PC-3 (cell line): ENCODE measurements around the gene MAPK13. TPM values are rescaled to one million over a fixed set of nuclear protein-coding genes. Genes with fewer than 3 reads are reported as not detected.

ENCODE experiments used
- ATAC-seq: fragments of 200-7000 bp; cut with Tn5 transposase; 2 replicates; pipeline ENCODE4 v1.9.1; 2020; ENCODE audit warnings: mild to moderate bottlenecking, moderate library complexity
- BruUV-seq: library from RNA; stranded (reverse); fragments of 400-500 nt; replicated peaks from 2 replicates; lab custom pipeline; 2021; lab: Mats Ljungman, UMichigan
- CTCF ChIA-PET: fragments of 300-600 bp; sonication (Branson Sonifier 250); formaldehyde crosslinking; loops from one replicate; lab custom pipeline; 2022; ENCODE audit warnings: antibody characterized with exemption; lab: Charles Lee
- POLR2A ChIA-PET: fragments of 300-600 bp; sonication (Branson Sonifier 250); formaldehyde crosslinking; loops from one replicate; lab custom pipeline; 2022; ENCODE audit warnings: antibody characterized with exemption; ENCODE audit not compliant: unreplicated experiment; lab: Charles Lee
- DNase-seq: peaks from one replicate; pipeline ENCODE4 v3.0.0-alpha.2; 2015
- H2AFZ ChIP-seq: fragments of 300-600 bp; sonication (generic); 2 replicates; pipeline ENCODE4 v1.6.0; 2016; ENCODE audit warnings: antibody characterized with exemption, low read length
- H3F3A ChIP-seq: fragments of 300-600 bp; sonication (generic); one replicate; pipeline ENCODE4 v1.6.0; 2017; ENCODE audit warnings: antibody characterized with exemption, low read length, control low read depth, mild to moderate bottlenecking; ENCODE audit not compliant: unreplicated experiment
- H3K27ac ChIP-seq: fragments of 300-600 bp; sonication (generic); 2 replicates; pipeline ENCODE4 v1.5.1; 2016; ENCODE audit warnings: mild to moderate bottlenecking, low read length
- H3K27me3 ChIP-seq: fragments of 300-600 bp; sonication (generic); 2 replicates; pipeline ENCODE4 v1.6.1; 2016; ENCODE audit warnings: low read length, mixed read lengths
- H3K36me3 ChIP-seq: fragments of 300-600 bp; sonication (generic); 2 replicates; pipeline ENCODE4 v1.6.1; 2016; ENCODE audit warnings: low read depth, mixed run types, low read length, mixed read lengths
- H3K4me1 ChIP-seq: fragments of 300-600 bp; sonication (generic); 2 replicates; pipeline ENCODE4 v1.5.1; 2016; ENCODE audit warnings: low read length; ENCODE audit not compliant: insufficient read depth
- H3K4me2 ChIP-seq: fragments of 300-600 bp; sonication (generic); 2 replicates; pipeline ENCODE4 v1.6.0; 2016; ENCODE audit warnings: low read length
- H3K4me3 ChIP-seq: fragments of 300-600 bp; sonication (generic); 2 replicates; pipeline ENCODE4 v1.5.1; 2016; ENCODE audit warnings: mild to moderate bottlenecking, low read length, mixed read lengths
- H3K79me2 ChIP-seq: fragments of 300-600 bp; sonication (generic); 2 replicates; pipeline ENCODE4 v1.6.1; 2017; ENCODE audit warnings: low read length, mixed read lengths
- H3K9ac ChIP-seq: fragments of 300-600 bp; sonication (generic); 2 replicates; pipeline ENCODE4 v1.6.0; 2016; ENCODE audit warnings: mild to moderate bottlenecking, low read length
- H3K9me2 ChIP-seq: fragments of 300-600 bp; sonication (generic); replicated peaks from 2 replicates; pipeline ENCODE4 v1.6.1; 2016; ENCODE audit warnings: mixed run types, low read length, mixed read lengths
- H3K9me3 ChIP-seq: fragments of 300-600 bp; sonication (generic); 2 replicates; pipeline ENCODE4 v1.6.1; 2016; ENCODE audit warnings: low read length, mixed read lengths
- H4K20me1 ChIP-seq: fragments of 300-600 bp; sonication (generic); 2 replicates; pipeline ENCODE4 v1.6.1; 2016; ENCODE audit warnings: low read length, mixed read lengths
- CTCF ChIP-seq: fragments of 300-600 bp; sonication (generic); conservative IDR thresholded peaks from 2 replicates; pipeline ENCODE4 v1.5.1; 2017; ENCODE audit warnings: antibody characterized with exemption, low read depth, mild to moderate bottlenecking, low read length
- EZH2 ChIP-seq: fragments of 300-600 bp; sonication (generic); IDR thresholded peaks from one replicate; pipeline ENCODE4 v1.6.1; 2017; ENCODE audit warnings: antibody characterized with exemption, mild to moderate bottlenecking, low read length; ENCODE audit not compliant: unreplicated experiment
- EZH2phosphoT487 ChIP-seq: fragments of 300-600 bp; sonication (generic); IDR thresholded peaks from 2 replicates; pipeline ENCODE4 v1.6.1; 2018; ENCODE audit warnings: mild to moderate bottlenecking, antibody characterized with exemption, low read length, borderline replicate concordance
- intact Hi-C: fragments of 100-400 bp; cut with micrococcal nuclease; formaldehyde crosslinking; loops from 2 replicates; pipeline ENCODE4 v1.9.0; 2023
- total RNA-seq: library from RNA; depleted of rRNA; stranded (reverse); fragments of >200 nt; gene quantifications from 2 replicates; pipeline ENCODE4 v1.2.3, GENCODE V29; 2014

Gene MAPK13
- total RNA-seq, 1 experiment from 2014 or later, result 41.4 TPM

DNA sequence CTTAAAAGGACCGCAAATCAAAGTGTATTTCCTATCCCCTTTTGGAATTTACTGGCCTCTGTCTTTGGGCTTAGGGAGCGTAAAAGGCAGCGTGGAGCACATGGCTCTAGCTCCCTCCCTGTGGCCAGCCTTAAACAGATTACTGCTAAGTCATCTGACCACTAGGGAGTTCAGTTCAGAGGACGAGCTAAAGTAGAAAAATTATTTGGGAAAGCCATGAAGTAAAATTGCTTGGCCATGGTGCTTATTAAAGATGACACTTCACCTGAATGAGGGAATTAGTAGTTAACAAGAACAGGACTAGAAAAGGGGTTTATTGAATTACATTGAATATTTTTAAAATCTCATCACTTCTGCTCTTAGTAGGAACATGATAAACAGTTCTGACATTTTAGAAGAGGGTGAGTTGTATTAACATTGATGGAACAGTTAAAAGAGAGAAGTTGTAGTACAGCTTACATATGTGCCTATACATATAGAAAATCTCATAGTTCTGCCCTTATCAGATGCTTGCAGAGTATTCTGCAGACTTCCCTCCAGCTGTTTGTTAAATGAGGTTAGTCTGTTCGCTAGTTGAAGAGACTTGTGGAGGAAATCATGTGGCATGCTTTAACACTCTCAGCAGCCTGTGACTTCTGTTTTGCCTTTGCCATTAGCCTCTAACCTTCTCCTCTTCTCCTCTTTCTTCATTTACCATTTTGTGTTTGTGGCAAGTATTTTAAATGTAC is 31.2 kb upstream of the MAPK13 start:
- Histone ChIP-seq H3K4me3 (no peak overlapping the region), H2AFZ (no peak overlapping the region), H3F3A (no peaks in the 10 kb centered on the region), H3K36me3 (peaks cover 23% of the 10 kb centered on the region; the same call in 1 of the 2 replicates), H4K20me1 (no peaks in the 10 kb centered on the region), H3K9ac (no peak overlapping the region), H3K27ac (no peak overlapping the region), H3K27me3 (no peaks in the 10 kb centered on the region), H3K4me1 (peaks cover 8% of the 10 kb centered on the region), H3K79me2 (no peaks in the 10 kb centered on the region), H3K9me2 (no peaks in the 10 kb centered on the region), H3K9me3 (no peaks in the 10 kb centered on the region), H3K4me2 (no peak overlapping the region)
- no TSS peak for BruUV-seq
- DNase-seq (no peak), ATAC-seq (no peak)
- ChIA-PET POLR2A (no interaction called here), CTCF (no interaction called here)
- intact Hi-C loops, result no loop called here
- TF ChIP-seq CTCF (no peak), EZH2phosphoT487 (no peak), EZH2 (no peak)

GRCh38 chr6:36099869-36100483 is 30.3 kb upstream of the MAPK13 start:
- ATAC-seq, result no peak
- no TSS peak for BruUV-seq
- intact Hi-C loops, result no loop called here

More at GRCh38 chr6:36099869-36100483, 30.3 kb upstream of the MAPK13 start:
- Histone ChIP-seq H4K20me1 (no peaks in the 10 kb centered on the region), H3K9ac (no peak overlapping the region), H3K27me3 (no peaks in the 10 kb centered on the region), H3K9me2 (no peaks in the 10 kb centered on the region), H3K4me1 (peaks cover 2% of the 10 kb centered on the region), H3K4me2 (no peak overlapping the region), H2AFZ (no peak overlapping the region), H3K79me2 (no peaks in the 10 kb centered on the region), H3K4me3 (no peak overlapping the region), H3F3A (no peaks in the 10 kb centered on the region), H3K36me3 (peaks cover 24% of the 10 kb centered on the region; the same call in 1 of the 2 replicates), H3K9me3 (no peaks in the 10 kb centered on the region), H3K27ac (no peak overlapping the region)
- ChIA-PET POLR2A (no interaction called here), CTCF (no interaction called here)
- no peak for DNase-seq
- TF ChIP-seq EZH2, result no peak
- no peak for TF ChIP-seq EZH2phosphoT487
- TF ChIP-seq CTCF, result no peak
